B cell (primary cell): ENCODE measurements around the gene TENT4A. TPM values are rescaled to one million over a fixed set of nuclear protein-coding genes. Genes with fewer than 3 reads are reported as not detected.

Source experiments
- ATAC-seq: fragments of 200-7000 bp; cut with Tn5 transposase; one replicate; pipeline ENCODE4 v1.10.0; 2021; ENCODE audit warnings: low read depth, mild to moderate bottlenecking, moderate number of reproducible peaks, moderate library complexity
- CTCF ChIA-PET: fragments of 350-600 bp; sonication (Branson Sonifier 250); formaldehyde crosslinking; loops from one replicate; lab custom pipeline; 2021; ENCODE audit warnings: antibody characterized with exemption, inconsistent platforms; lab: Charles Lee
- POLR2A ChIA-PET: fragments of 350-600 bp; sonication (Branson Sonifier 250); formaldehyde crosslinking; loops from one replicate; lab custom pipeline; 2021; ENCODE audit warnings: antibody characterized with exemption; lab: Charles Lee
- DNase-seq: peaks from one replicate; pipeline ENCODE4 v3.0.0; 2013
- H2AFZ ChIP-seq: 2 replicates; pipeline ENCODE4 v1.6.1; 2012; ENCODE audit warnings: mild to moderate bottlenecking, low read depth, low read length; ENCODE audit not compliant: insufficient read depth, poor library complexity, severe bottlenecking
- H3K27ac ChIP-seq, 2 donors: 1 replicate in 1 of 2; 2 replicates in 1 of 2; pipeline ENCODE4 v1.5.1; 2012 to 2013; ENCODE audit warnings: low read length in 2 of 2, mild to moderate bottlenecking in 2 of 2, moderate library complexity in 1 of 2
- H3K27me3 ChIP-seq, 4 experiments: fragments of 200-600 bp in 1 of 4; sonication (generic) in 1 of 4; replicated peaks in 1 of 4; 1 replicate in 2 of 4; 2 replicates in 2 of 4; pipeline versions ENCODE4 v1.6.1 to v1.7.0; 2013 to 2016; ENCODE audit warnings: low read length in 3 of 4, mild to moderate bottlenecking in 2 of 4, mixed read lengths in 1 of 4, moderate library complexity in 1 of 4; ENCODE audit not compliant: insufficient read depth in 4 of 4, control insufficient read depth in 3 of 4; ENCODE audit errors: control extremely low read depth in 1 of 4
- H3K36me3 ChIP-seq, 2 experiments: replicated peaks in 1 of 2; 1 replicate in 1 of 2; 2 replicates in 1 of 2; pipeline versions ENCODE4 v1.6.1 to v1.7.1; 2013; ENCODE audit warnings: low read length in 1 of 2; ENCODE audit not compliant: insufficient read depth in 2 of 2, control insufficient read depth in 1 of 2; ENCODE audit errors: control extremely low read depth in 1 of 2, extremely low read depth in 1 of 2
- H3K4me1 ChIP-seq, 2 donors: fragments of 200-600 bp in 1 of 2; sonication (generic) in 1 of 2; 1 replicate in 1 of 2; 2 replicates in 1 of 2; pipeline versions ENCODE4 v1.5.1 to v1.6.1; 2013 to 2017; ENCODE audit warnings: low read length in 2 of 2; ENCODE audit not compliant: control insufficient read depth in 2 of 2, insufficient read depth in 2 of 2
- H3K4me2 ChIP-seq: replicated peaks from 2 replicates; pipeline ENCODE3; 2012; ENCODE audit warnings: mild to moderate bottlenecking, low read depth, low read length; ENCODE audit not compliant: poor library complexity, severe bottlenecking
- H3K4me3 ChIP-seq, 5 experiments: fragments of 200-600 bp in 1 of 5; sonication (generic) in 1 of 5; 1 replicate in 3 of 5; 2 replicates in 2 of 5; pipeline versions ENCODE4 v1.5.1 to v1.7.0; 2011 to 2016; ENCODE audit warnings: low read length in 4 of 5, mild to moderate bottlenecking in 4 of 5, low read depth in 2 of 5, control low read depth in 1 of 5, moderate library complexity in 1 of 5; ENCODE audit not compliant: insufficient read depth in 1 of 5; ENCODE audit errors: control extremely low read depth in 1 of 5, extremely low read depth in 1 of 5
- H3K79me2 ChIP-seq: fragments of 200-600 bp; sonication (generic); one replicate; pipeline ENCODE4 v1.6.0; 2016; ENCODE audit warnings: low read length; ENCODE audit not compliant: control insufficient read depth, insufficient read depth
- H3K9ac ChIP-seq: fragments of 200-600 bp; sonication (generic); 2 replicates; pipeline ENCODE4 v1.6.1; 2017; ENCODE audit warnings: mild to moderate bottlenecking, low read length, moderate library complexity
- H3K9me3 ChIP-seq, 3 donors: one replicate each; pipeline versions ENCODE4 v1.6.1 to v1.7.1; 2013; ENCODE audit warnings: low read length in 2 of 3; ENCODE audit not compliant: control insufficient read depth in 2 of 3, insufficient read depth in 1 of 3; ENCODE audit errors: control extremely low read depth in 1 of 3
- H4K20me1 ChIP-seq: 2 replicates; pipeline ENCODE4 v1.6.0; 2012; ENCODE audit warnings: mild to moderate bottlenecking, low read length; ENCODE audit not compliant: insufficient read depth, control insufficient read depth, poor library complexity, severe bottlenecking
- H3K27ac Mint-ChIP-seq: one replicate; pipeline ENCODE4 v1.8.0; 2021; ENCODE audit warnings: mixed read lengths
- H3K27me3 Mint-ChIP-seq: one replicate; pipeline ENCODE4 v1.8.0; 2021; ENCODE audit warnings: mixed read lengths
- H3K4me1 Mint-ChIP-seq: one replicate; pipeline ENCODE4 v1.8.0; 2021; ENCODE audit warnings: mixed read lengths
- H3K4me3 Mint-ChIP-seq: one replicate; pipeline ENCODE4 v1.8.0; 2021; ENCODE audit warnings: mixed read lengths
- H3K9me3 Mint-ChIP-seq: one replicate; pipeline ENCODE4 v1.8.0; 2022; ENCODE audit warnings: mixed read lengths; ENCODE audit not compliant: insufficient read depth
- CTCF ChIP-seq: fragments of 200-600 bp; IDR thresholded peaks from one replicate; pipeline ENCODE4 v1.8.0; 2022; ENCODE audit warnings: antibody characterized with exemption, mild to moderate bottlenecking
- EZH2 ChIP-seq: IDR thresholded peaks from 2 replicates; pipeline ENCODE4 v1.6.1; 2012; ENCODE audit warnings: borderline replicate concordance, low read depth, mild to moderate bottlenecking, moderate library complexity, low read length; ENCODE audit not compliant: insufficient read depth, poor library complexity, severe bottlenecking
- WGBS: methylation state at CpG from one replicate; pipeline ENCODE4 v1.1.5; 2013; ENCODE audit warnings: missing lambda C conversion rate; ENCODE audit not compliant: insufficient coverage; 5-methylcytosine and 5-hydroxymethylcytosine counted together
- intact Hi-C: fragments of 100-400 bp; cut with micrococcal nuclease; formaldehyde crosslinking; loops from one replicate; pipeline ENCODE4 v1.10.0; 2022
- polyA plus RNA-seq: library from polyadenylated mRNA; depleted of rRNA; stranded (reverse); fragments of >200 nt; gene quantifications from 2 replicates; pipeline ENCODE4 v1.2.3, GENCODE V29; 2012
- total RNA-seq, 2 donors: library from RNA; stranded (reverse); fragments of 120-200 nt in 1 of 2; gene quantifications; 1 replicate in 1 of 2; 2 replicates in 1 of 2; pipeline versions ENCODE4 v1.2.3 to v1.2.4, GENCODE V29; 2013 to 2022

TENT4A gene
- total and polyA plus RNA-seq, 2 donors (not counting 1 experiment from before 2014, with no cell fraction given), result 18.5 to 63.6 TPM

- 89% methylated on average over 3 of the region's 7 CpGs for WGBS
- DNase-seq, result no peak
- H3K27ac ChIP-seq, result no peak overlapping the region
- no peaks in the 10 kb centered on the region for H3K79me2 ChIP-seq
- no peaks in the 10 kb centered on the region for H3K36me3 ChIP-seq
- H4K20me1 ChIP-seq, result no peaks in the 10 kb centered on the region
- ChIA-PET POLR2A (no interaction called here), CTCF (no interaction called here)
- no peaks in the 10 kb centered on the region for H3K4me1 ChIP-seq
- H2AFZ ChIP-seq, result no peak overlapping the region
- Mint-ChIP-seq H3K27me3 (peaks cover 7% of the 10 kb centered on the region), H3K4me1 (no peaks in the 10 kb centered on the region), H3K27ac (no peak overlapping the region), H3K4me3 (no peak overlapping the region), H3K9me3 (peaks cover 5% of the 10 kb centered on the region)
- H3K4me2 ChIP-seq, result no peak overlapping the region
- no peak overlapping the region for H3K4me3 ChIP-seq
- TF ChIP-seq EZH2 (no peak), CTCF (no peak)
- ATAC-seq, result no peak
- intact Hi-C loops, result no loop called here
- H3K9me3 ChIP-seq, result peaks cover 0 to 5% (median 5%) of the 10 kb centered on the region in 3 donors
- no peak overlapping the region for H3K9ac ChIP-seq
- H3K27me3 ChIP-seq, result no peaks in the 10 kb centered on the region
These were observed 90.8 kb downstream of the TENT4A start for GRCh38 chr5:6803981-6804550.

GRCh38 chr5:6804766-6805501 lies 91.7 kb downstream of the TENT4A start:
- H3K4me3 ChIP-seq, result no peak overlapping the region
- Mint-ChIP-seq H3K9me3 (peaks cover 5% of the 10 kb centered on the region), H3K4me1 (no peaks in the 10 kb centered on the region), H3K27ac (no peak overlapping the region), H3K4me3 (no peak overlapping the region), H3K27me3 (peaks cover 6% of the 10 kb centered on the region)
- ChIA-PET CTCF (no interaction called here), POLR2A (no interaction called here)
- H3K79me2 ChIP-seq, result no peaks in the 10 kb centered on the region
- DNase-seq, result no peak
- H3K27ac ChIP-seq, result no peak overlapping the region
- H3K4me2 ChIP-seq, result no peak overlapping the region
- no peaks in the 10 kb centered on the region for H3K4me1 ChIP-seq
- no peak overlapping the region for H2AFZ ChIP-seq
- no peaks in the 10 kb centered on the region for H4K20me1 ChIP-seq
- no peaks in the 10 kb centered on the region for H3K27me3 ChIP-seq
- intact Hi-C loops, result no loop called here
- 87% methylated on average over 4 of the region's 5 CpGs for WGBS
- no peaks in the 10 kb centered on the region for H3K36me3 ChIP-seq
- H3K9me3 ChIP-seq, result peaks cover 0 to 5% (median 5%) of the 10 kb centered on the region in 3 donors
- ATAC-seq, result no peak
- no peak overlapping the region for H3K9ac ChIP-seq
- TF ChIP-seq CTCF (no peak), EZH2 (no peak)
